ENCODE data around the gene CCDC88C.

CCDC88C gene

DNA sequence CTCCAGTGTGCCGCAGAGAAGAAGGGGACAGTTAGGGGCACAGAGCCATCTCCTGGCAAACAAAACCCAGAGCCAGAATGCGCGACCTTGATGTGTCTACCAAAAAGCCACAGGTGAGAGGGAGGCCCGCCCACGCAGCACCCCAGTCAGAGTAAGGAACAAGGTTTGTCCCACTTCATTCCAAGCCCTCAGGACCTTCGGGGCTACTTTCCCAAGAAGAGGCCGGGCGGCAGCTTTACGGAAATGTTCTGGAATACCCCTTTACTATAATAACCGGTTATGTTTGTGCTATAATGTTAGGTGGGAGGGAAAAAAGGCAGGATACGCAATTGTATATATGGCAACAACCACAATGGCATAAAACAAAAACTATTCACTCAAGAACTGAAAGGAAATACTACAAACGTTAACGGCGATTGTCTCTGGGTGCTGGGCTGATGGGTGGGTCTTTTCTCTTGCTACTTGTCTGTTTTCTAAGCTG is 12.3 kb downstream of the CCDC88C start:
- Histone ChIP-seq H3K9me3 (ENCODE audit: insufficient read depth, low read depth, low read length) (no peaks in the 10 kb centered on the region), H3K9ac (ENCODE audit: low read depth, low read length) (no peak overlapping the region), H3K4me3 (ENCODE audit: low read length) (no peak overlapping the region), H3K27me3 (ENCODE audit: insufficient read depth, low read length) (no peaks in the 10 kb centered on the region), H3K36me3 (ENCODE audit: insufficient read depth, low read depth, low read length) (peaks cover 20% of the 10 kb centered on the region), H3K4me1 (ENCODE audit: insufficient read depth, low read length) (peaks cover 9% of the 10 kb centered on the region; the same call in 1 of the 2 replicates), H3K27ac (ENCODE audit: low read length) (no peak overlapping the region)

DNA sequence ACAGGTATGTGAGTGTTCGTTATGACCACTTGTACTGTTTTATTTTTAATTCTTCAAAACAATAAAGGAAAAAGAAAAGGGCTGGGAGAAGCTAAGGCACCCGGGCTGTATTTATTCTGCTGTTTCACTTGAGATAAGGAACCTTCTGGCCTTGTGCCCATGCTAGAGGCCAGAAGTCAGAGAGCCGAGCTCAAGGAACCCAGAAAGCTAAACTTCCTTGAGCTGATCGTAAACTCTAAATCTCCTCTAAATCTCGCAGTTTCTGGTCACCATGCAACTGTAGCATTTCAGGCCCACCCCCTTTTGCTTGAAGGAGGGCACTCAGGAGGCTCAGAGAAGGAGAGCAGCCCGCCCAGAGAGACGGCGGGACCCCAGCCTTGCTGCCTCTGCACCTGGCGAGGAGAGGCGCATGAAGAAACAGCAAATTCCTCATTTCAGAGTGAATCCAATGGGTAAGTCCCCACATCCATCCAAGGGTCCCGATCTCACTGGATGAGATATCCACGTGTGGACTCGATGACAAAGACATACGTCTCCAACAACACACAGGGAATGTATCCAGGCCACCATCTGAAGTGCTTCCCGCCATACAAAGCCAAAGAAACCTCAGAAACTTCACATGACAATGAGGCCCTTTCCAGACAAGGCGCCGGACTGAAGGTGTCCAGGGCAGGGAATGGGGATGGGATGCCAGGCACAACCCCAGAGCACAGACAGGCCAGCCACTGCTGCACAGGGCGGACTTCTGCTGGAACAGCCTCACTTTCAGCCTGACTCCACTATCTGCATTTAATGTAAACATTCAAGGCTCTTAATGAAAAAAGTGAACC is 14.6 kb downstream of the CCDC88C start:
- Histone ChIP-seq H3K9ac (ENCODE audit: low read depth, low read length) (no peak overlapping the region; the same call in 1 of the 2 replicates), H3K4me1 (ENCODE audit: insufficient read depth, low read length) (peaks cover 11% of the 10 kb centered on the region; the same call in 1 of the 2 replicates), H3K27me3 (ENCODE audit: insufficient read depth, low read length) (no peaks in the 10 kb centered on the region), H3K27ac (ENCODE audit: low read length) (no peak overlapping the region), H3K9me3 (ENCODE audit: insufficient read depth, low read depth, low read length) (no peaks in the 10 kb centered on the region), H3K4me3 (ENCODE audit: low read length) (no peak overlapping the region), H3K36me3 (ENCODE audit: insufficient read depth, low read depth, low read length) (peaks cover 11% of the 10 kb centered on the region; the same call in 1 of the 2 replicates)

DNA sequence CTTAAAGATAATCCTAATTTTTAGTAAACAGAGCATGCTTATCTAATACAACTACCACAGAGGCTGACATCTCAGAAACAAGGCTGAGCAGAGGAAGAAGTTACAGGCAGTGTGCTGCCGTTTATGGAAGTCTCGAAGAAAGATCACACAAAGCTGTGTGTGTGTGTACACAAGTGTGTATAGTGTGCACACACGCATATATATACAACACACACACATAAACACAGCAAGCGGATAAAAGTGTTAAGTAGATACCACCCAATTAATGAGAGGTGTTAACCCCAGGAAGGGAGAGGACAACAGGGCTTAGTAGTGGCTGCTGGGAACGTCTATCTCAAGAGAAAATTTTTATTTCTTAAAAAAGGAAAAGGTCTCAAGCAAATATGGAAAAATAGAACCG is 15.3 kb downstream of the CCDC88C start:
- H3K4me1 ChIP-seq (ENCODE audit: insufficient read depth, low read length): peaks cover 17% of the 10 kb centered on the region
- no peak overlapping the region for H3K4me3 ChIP-seq (ENCODE audit: low read length)
- H3K27ac ChIP-seq (ENCODE audit: low read length): no peak overlapping the region
- H3K9me3 ChIP-seq (ENCODE audit: insufficient read depth, low read depth, low read length): no peaks in the 10 kb centered on the region
- no peak overlapping the region for H3K9ac ChIP-seq (ENCODE audit: low read depth, low read length)
- H3K27me3 ChIP-seq (ENCODE audit: insufficient read depth, low read length): no peaks in the 10 kb centered on the region
- H3K36me3 ChIP-seq (ENCODE audit: insufficient read depth, low read depth, low read length): peaks cover 5% of the 10 kb centered on the region; the same call in 1 of the 2 replicates

DNA sequence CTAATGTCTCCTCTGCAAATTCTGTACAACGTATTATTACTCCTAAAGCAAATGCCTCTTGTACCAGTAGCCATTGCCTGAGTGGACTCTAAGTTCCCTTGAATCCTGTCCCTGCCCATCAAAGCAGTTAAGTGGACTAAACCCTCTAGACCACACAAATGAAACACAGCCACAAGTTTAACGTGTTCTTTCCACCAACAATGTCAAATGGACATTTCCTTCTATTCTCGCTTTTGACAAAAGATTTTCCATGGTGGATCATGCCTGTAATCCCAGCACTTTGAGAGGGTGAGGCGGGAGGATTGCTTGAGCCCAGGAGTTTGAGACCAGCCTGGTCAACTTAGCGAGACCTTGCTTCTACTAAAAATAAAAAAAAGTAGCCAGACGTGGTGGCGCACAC is 15.9 kb downstream of the CCDC88C start:
- Histone ChIP-seq H3K36me3 (ENCODE audit: insufficient read depth, low read depth, low read length) (no peaks in the 10 kb centered on the region), H3K9me3 (ENCODE audit: insufficient read depth, low read depth, low read length) (no peaks in the 10 kb centered on the region), H3K9ac (ENCODE audit: low read depth, low read length) (no peak overlapping the region), H3K27ac (ENCODE audit: low read length) (no peak overlapping the region), H3K4me1 (ENCODE audit: insufficient read depth, low read length) (peaks cover 22% of the 10 kb centered on the region), H3K27me3 (ENCODE audit: insufficient read depth, low read length) (no peaks in the 10 kb centered on the region), H3K4me3 (ENCODE audit: low read length) (no peak overlapping the region)

DNA sequence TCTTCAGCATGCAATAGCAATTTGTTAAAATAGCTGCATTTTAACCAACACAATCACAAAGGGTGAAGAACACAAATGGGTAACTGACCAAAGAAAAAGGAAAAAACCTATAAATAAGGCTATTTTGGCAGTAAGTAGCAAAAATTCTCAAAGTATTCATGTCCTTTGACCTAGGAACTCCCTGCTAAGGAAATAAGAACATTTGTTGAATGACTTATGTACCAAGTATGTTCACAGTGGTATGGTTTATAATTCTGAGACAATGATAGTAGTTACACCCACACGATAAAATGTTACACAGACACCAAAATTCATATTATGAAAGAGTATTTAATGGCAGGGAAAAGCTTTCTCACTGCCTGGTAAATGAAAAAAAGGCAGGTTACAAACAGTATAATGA is 16.9 kb downstream of the CCDC88C start:
- H3K27ac ChIP-seq (ENCODE audit: low read length): no peak overlapping the region
- H3K4me1 ChIP-seq (ENCODE audit: insufficient read depth, low read length): peaks cover 31% of the 10 kb centered on the region
- H3K9me3 ChIP-seq (ENCODE audit: insufficient read depth, low read depth, low read length): no peaks in the 10 kb centered on the region
- H3K36me3 ChIP-seq (ENCODE audit: insufficient read depth, low read depth, low read length): no peaks in the 10 kb centered on the region
- H3K9ac ChIP-seq (ENCODE audit: low read depth, low read length): no peak overlapping the region
- no peak overlapping the region for H3K4me3 ChIP-seq (ENCODE audit: low read length)
- no peaks in the 10 kb centered on the region for H3K27me3 ChIP-seq (ENCODE audit: insufficient read depth, low read length)

DNA sequence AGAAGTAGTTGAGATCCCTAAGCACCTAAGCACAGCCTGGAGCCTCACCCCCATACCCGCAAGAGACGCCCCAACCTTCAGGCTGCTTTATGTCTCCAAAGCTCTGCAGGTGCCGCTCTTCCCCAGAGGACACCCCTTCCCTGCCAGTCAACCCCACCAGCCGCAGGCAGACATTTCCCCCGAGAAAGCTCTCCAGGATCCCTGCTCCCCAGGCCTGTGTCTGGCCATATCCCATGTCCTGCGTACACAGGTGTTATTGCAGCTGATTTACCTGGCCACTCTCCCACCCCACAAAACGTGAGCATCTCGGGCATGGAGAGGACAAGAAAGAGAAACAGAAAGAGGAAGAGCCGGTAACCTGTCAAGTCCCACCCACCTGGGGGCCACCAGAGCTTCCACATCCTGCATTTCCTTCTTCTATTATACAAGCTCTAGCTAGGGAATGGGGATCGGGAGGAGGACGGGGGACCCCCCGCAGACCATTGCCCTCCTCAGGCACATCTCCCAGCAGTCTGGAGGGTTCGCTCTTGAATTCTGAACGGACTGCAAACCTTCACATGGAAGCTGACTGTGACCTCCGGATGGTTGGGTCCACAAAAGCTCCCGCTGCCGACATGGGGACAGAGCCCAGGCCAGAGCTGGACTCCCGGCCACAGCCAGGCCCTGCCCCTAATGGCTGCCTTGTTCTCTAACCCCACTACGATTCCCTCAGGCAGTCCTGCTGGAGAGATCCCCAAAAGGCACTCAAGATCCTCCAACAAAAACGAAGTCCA is 17.6 kb downstream of the CCDC88C start:
- Histone ChIP-seq H3K9me3 (ENCODE audit: insufficient read depth, low read depth, low read length) (no peaks in the 10 kb centered on the region), H3K27ac (ENCODE audit: low read length) (no peak overlapping the region), H3K4me3 (ENCODE audit: low read length) (no peak overlapping the region), H3K4me1 (ENCODE audit: insufficient read depth, low read length) (peaks cover 38% of the 10 kb centered on the region), H3K27me3 (ENCODE audit: insufficient read depth, low read length) (no peaks in the 10 kb centered on the region), H3K36me3 (ENCODE audit: insufficient read depth, low read depth, low read length) (no peaks in the 10 kb centered on the region), H3K9ac (ENCODE audit: low read depth, low read length) (no peak overlapping the region)

DNA sequence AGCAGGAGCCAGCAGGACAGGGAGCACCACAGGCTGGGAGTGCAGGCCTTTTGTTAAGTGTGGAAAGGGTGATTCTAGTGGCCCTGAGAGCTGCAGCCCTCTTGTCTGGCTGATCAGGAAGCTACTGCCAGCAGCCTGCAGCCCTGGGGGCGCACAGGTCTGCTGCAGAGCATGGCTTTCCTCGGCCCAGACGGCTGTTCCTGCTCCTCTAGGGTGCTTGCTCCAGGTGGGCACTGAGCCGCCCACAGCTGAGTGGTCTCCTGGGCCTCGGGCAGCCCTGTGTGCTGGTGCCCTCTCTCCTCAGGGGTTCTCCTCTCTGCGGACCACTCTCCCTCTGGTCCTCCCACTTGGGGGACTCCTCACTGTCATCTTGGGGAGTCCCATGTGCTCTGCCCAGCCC is 18.9 kb downstream of the CCDC88C start:
- Histone ChIP-seq H3K27ac (ENCODE audit: low read length) (no peak overlapping the region), H3K9ac (ENCODE audit: low read depth, low read length) (no peak overlapping the region), H3K27me3 (ENCODE audit: insufficient read depth, low read length) (no peaks in the 10 kb centered on the region), H3K36me3 (ENCODE audit: insufficient read depth, low read depth, low read length) (no peaks in the 10 kb centered on the region), H3K4me1 (ENCODE audit: insufficient read depth, low read length) (peaks cover 50% of the 10 kb centered on the region), H3K4me3 (ENCODE audit: low read length) (no peak overlapping the region), H3K9me3 (ENCODE audit: insufficient read depth, low read depth, low read length) (no peaks in the 10 kb centered on the region)

DNA sequence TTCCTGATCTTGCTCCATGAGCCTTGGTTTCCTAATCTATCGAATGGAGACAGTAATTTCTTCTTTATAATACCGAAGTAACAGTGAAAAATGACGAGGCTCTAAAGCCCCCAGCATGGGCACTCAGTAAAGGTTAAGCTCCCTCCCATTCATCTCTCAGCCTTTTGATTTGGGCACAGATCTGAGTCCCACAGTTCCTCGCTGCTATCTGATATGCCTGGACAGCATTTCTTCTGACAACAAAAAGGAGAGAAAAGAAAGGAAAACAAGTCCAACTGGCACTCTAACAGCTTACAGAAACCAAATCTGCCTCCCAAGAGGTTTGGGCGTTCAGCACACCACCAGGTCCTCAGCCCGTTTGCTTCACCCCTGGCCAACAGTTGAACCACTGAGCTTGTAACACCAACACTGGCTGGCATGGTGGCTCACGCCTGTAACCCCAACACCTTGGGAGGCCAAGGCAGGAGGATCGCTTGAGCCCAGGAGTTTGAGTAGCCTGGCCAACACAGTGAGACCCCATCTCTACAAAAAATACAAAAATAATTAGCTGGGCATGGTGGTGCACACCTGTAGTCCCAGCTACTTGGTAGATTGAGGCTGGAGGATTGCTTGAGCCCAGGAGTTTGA is 19.5 kb downstream of the CCDC88C start:
- Histone ChIP-seq H3K27me3 (ENCODE audit: insufficient read depth, low read length) (no peaks in the 10 kb centered on the region), H3K9me3 (ENCODE audit: insufficient read depth, low read depth, low read length) (no peaks in the 10 kb centered on the region), H3K4me1 (ENCODE audit: insufficient read depth, low read length) (peaks cover 57% of the 10 kb centered on the region), H3K4me3 (ENCODE audit: low read length) (no peak overlapping the region), H3K9ac (ENCODE audit: low read depth, low read length) (peak overlapping the region; percentile 31; the same call in 1 of the 2 replicates), H3K36me3 (ENCODE audit: insufficient read depth, low read depth, low read length) (no peaks in the 10 kb centered on the region), H3K27ac (ENCODE audit: low read length) (no peak overlapping the region)

GRCh38 chr14:91396959-91397815 is 20.4 kb downstream of the CCDC88C start:
- no peak overlapping the region for H3K4me3 ChIP-seq (ENCODE audit: low read length)
- no peaks in the 10 kb centered on the region for H3K36me3 ChIP-seq (ENCODE audit: insufficient read depth, low read depth, low read length)
- peak overlapping the region; percentile 3 for H3K27ac ChIP-seq (ENCODE audit: low read length)
- no peaks in the 10 kb centered on the region for H3K9me3 ChIP-seq (ENCODE audit: insufficient read depth, low read depth, low read length)
- peaks cover 65% of the 10 kb centered on the region for H3K4me1 ChIP-seq (ENCODE audit: insufficient read depth, low read length)
- no peaks in the 10 kb centered on the region for H3K27me3 ChIP-seq (ENCODE audit: insufficient read depth, low read length)
- peak overlapping the region; percentile 31; the same call in 1 of the 2 replicates for H3K9ac ChIP-seq (ENCODE audit: low read depth, low read length)

DNA sequence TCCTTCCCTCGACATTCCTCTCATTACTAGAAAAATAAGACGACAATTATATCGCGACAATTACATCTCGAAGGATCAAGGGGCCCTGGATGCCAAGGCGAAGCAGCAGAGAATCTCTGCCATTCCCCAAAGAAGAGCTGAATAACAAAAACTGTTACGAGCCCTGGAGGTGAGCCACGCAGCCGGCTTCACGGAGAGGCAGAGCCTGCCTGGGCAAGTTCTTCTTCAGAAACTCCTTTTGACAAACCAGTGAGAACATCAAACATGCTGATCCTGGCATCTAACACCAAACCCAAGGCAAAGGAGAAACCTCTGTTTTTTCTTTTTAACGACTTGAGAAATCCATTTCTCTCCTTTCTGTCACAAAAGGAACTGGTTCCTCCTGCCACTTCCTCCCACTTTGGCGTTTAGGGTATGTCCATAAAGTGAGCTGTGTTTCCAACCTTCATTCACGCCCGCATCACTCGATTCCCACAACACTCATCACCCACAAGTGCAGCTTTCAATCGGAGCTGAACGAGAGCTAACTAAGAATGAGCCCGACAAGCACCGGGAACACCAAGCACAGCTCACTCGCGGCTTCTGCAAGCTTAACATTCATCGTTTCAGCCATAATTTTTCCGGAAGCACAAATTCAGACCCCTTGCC is 21.5 kb downstream of the CCDC88C start:
- Histone ChIP-seq H3K36me3 (ENCODE audit: insufficient read depth, low read depth, low read length) (no peaks in the 10 kb centered on the region), H3K27ac (ENCODE audit: low read length) (no peak overlapping the region), H3K9me3 (ENCODE audit: insufficient read depth, low read depth, low read length) (no peaks in the 10 kb centered on the region), H3K9ac (ENCODE audit: low read depth, low read length) (peak overlapping the region; percentile 49; the same call in 1 of the 2 replicates), H3K27me3 (ENCODE audit: insufficient read depth, low read length) (no peaks in the 10 kb centered on the region), H3K4me1 (ENCODE audit: insufficient read depth, low read length) (peaks cover 68% of the 10 kb centered on the region), H3K4me3 (ENCODE audit: low read length) (peak overlapping the region; percentile 12; the same call in 1 of the 2 replicates)

Data from iPS-20b (cell line).